DOHH2 (cell line): ENCODE measurements around the gene ARIH2.

ENCODE experiments used
- EZH2phosphoT487 ChIP-seq: fragments of 200-600 bp; sonication (generic); IDR thresholded peaks from 2 replicates; pipeline ENCODE4 v1.6.1; 2017; ENCODE audit warnings: borderline replicate concordance, mild to moderate bottlenecking, antibody characterized with exemption, low read length, moderate library complexity, mixed read lengths
- TF ChIP-seq, protein P1 (sequence below): fragments of 200-600 bp; sonication (generic); IDR thresholded peaks from one replicate; pipeline ENCODE4 v1.5.1; 2014; ENCODE audit warnings: antibody characterized with exemption, mild to moderate bottlenecking, low read depth, low read length; ENCODE audit not compliant: poor library complexity, severe bottlenecking

DNA sequence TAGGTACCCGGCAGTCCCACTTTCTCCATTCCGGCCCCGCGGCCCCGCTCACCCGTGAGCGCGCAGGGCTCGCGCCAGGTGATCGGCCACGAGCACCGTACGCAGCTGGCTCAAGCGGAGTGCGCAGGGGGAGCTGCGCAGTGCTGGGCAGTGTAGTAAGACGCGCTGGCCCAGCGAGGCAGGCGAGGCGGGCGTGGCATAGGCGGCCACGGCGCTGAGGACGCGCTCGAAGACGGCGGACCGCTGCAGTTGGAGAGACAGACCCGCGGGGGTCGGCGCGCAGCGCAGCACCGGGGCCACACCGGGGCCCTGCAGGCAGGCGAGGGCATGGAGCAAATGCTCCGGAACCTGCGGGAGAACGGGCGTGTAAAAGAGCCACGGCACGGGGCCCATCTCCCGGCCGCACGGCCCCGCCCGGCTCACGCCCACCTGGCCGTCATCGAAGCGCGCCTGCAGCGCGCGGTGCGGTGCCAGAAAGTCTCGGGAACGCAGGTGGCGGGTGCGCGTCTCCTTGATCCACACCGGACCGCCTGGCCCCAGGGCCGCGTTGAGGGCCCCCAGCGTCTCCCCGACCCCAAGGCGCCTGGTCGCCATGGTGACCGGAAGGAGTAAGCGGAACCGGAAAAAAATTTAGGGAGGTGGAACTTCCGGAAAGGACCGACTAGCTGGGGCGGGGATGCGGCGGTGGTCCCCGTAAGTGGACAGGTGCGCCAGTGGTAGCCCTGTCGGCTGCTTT is 99.5 kb downstream of the ARIH2 start, which contains the start of gene DALRD3:
- TF ChIP-seq, protein P1, sequence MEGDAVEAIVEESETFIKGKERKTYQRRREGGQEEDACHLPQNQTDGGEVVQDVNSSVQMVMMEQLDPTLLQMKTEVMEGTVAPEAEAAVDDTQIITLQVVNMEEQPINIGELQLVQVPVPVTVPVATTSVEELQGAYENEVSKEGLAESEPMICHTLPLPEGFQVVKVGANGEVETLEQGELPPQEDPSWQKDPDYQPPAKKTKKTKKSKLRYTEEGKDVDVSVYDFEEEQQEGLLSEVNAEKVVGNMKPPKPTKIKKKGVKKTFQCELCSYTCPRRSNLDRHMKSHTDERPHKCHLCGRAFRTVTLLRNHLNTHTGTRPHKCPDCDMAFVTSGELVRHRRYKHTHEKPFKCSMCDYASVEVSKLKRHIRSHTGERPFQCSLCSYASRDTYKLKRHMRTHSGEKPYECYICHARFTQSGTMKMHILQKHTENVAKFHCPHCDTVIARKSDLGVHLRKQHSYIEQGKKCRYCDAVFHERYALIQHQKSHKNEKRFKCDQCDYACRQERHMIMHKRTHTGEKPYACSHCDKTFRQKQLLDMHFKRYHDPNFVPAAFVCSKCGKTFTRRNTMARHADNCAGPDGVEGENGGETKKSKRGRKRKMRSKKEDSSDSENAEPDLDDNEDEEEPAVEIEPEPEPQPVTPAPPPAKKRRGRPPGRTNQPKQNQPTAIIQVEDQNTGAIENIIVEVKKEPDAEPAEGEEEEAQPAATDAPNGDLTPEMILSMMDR: no peak
- TF ChIP-seq EZH2phosphoT487: no peak
